Tibial artery (tissue), 4 donors: ENCODE data around the gene RAP1GAP2.

Experiments
- DNase-seq, 2 donors: peaks; one replicate each; pipeline ENCODE4 v3.0.0-alpha.2; 2019
- H3K27ac ChIP-seq, 2 donors: fragments of 200-600 bp; sonication (generic) in 1 of 2; 1 replicate in 1 of 2; 2 replicates in 1 of 2; pipeline ENCODE4 v1.5.1; 2018 to 2019; ENCODE audit warnings: mild to moderate bottlenecking in 1 of 2
- H3K27me3 ChIP-seq, 2 donors: fragments of 200-600 bp; sonication (generic) in 1 of 2; one replicate each; pipeline versions ENCODE4 v1.5.1 to v1.6.0; 2016 to 2019
- H3K36me3 ChIP-seq, 3 donors: fragments of 200-600 bp; sonication (generic) in 2 of 3; one replicate each; pipeline ENCODE4 v1.5.1; 2016 to 2019; ENCODE audit warnings: mild to moderate bottlenecking in 2 of 3
- H3K4me1 ChIP-seq, 4 donors: fragments of 200-600 bp; sonication (generic) in 2 of 4; 1 replicate in 3 of 4; 2 replicates in 1 of 4; pipeline ENCODE4 v1.5.1; 2016 to 2019
- H3K4me3 ChIP-seq, 2 donors: fragments of 200-600 bp; sonication (generic) in 1 of 2; 1 replicate in 1 of 2; 2 replicates in 1 of 2; pipeline ENCODE4 v1.5.1; 2018 to 2019; ENCODE audit warnings: mild to moderate bottlenecking in 2 of 2
- H3K9me3 ChIP-seq, 3 donors: fragments of 200-600 bp; sonication (generic) in 1 of 3; one replicate each; pipeline ENCODE4 v1.5.1; 2016 to 2019
- intact Hi-C: fragments of 100-400 bp; cut with DNase I; formaldehyde crosslinking; loops from one replicate; pipeline ENCODE4 v1.15.0; 2023; ENCODE audit warnings: low total_unique reads
- TF ChIP-seq, protein P1 (sequence below), 2 experiments: fragments of 200-600 bp in 1 of 2; fragments of 450-650 bp in 1 of 2; IDR thresholded peaks; one replicate each; pipeline ENCODE4 v1.5.1; 2017 to 2019; ENCODE audit warnings: antibody characterized with exemption in 2 of 2, mild to moderate bottlenecking in 1 of 2, moderate library complexity in 1 of 2

Gene RAP1GAP2

DNA sequence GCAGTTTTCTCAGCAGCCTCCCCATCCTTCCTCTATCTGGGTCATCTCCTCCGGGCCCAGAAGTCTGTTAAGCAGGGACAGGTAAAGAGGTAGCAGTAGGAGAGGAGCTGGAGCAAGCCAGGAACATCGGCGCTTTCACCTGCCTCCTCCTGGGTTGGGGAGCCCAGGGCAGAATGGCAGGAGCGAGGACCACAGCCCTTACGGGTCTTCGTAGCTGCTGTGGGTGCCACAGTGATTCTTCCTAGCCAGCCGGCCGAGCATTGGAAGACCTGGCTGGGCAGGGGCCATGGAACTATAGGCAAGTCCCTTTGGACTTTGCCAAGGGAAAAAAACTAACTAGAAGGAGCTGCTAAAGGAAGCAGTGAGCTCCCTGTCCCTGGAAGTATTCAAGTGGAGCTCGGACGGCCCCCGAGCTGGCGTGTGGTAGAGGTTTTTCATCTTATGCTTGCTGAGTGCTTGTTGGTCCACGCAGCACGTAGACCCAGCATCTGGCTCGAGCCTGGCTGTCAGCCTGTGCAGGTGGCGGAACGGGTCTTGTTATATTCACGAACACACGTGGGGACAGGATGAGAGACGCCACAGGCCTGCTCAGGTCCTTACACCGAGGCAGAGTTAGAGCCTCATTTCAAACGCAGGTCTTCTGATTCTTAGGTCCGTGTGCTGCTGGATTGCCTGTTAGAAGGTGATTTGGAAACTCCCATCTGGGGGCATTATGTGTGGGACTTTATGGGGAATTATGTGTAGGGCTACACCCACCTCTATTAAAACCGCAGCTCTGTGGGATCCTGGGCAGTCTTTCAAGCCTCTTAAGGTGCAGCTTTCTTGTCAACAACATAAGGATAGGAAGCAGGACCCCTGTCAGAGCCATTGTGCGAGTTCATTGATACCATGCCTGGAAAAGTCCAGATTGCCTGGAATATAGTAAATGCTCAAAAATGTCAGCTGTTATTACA lies 212.4 kb downstream of the RAP1GAP2 start:
- no peak overlapping the region for H3K4me3 ChIP-seq
- DNase-seq, result no peak
- intact Hi-C loops, result no loop called here

DNA sequence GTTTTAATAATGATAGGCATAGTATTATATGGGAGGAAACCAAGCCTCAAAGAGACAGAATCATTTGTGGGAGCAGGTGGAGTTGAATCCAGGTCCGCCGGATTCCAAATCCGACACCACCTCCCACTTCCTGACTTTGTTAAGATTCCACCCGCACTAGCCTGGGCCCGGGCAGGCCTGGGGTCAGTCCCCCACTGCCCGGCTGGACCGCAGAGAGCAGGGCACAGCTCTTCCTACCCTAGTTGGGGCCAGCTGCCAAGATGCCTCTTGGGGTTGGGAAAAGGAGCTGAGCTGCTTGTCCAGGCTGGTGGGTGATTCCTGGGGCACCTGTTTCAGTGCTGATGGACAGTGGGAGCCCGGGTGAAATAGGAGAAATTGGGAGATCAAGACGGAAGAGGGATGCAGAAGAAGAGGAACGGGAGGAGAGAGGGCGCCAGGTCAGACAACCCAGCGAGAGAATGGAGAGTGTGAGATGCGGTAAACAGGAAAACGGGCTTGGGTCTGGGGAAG lies 213.2 kb downstream of the RAP1GAP2 start:
- Histone ChIP-seq H3K9me3 (no peaks in the 10 kb centered on the region), H3K4me1 (peaks cover 3 to 12% (median 9%) of the 10 kb centered on the region in 4 donors), H3K4me3 (no peak overlapping the region), H3K27ac (no peak overlapping the region), H3K27me3 (no peaks in the 10 kb centered on the region), H3K36me3 (no peaks in the 10 kb centered on the region)
- DNase-seq, result no peak
- intact Hi-C loops, result no loop called here
- TF ChIP-seq, protein P1, sequence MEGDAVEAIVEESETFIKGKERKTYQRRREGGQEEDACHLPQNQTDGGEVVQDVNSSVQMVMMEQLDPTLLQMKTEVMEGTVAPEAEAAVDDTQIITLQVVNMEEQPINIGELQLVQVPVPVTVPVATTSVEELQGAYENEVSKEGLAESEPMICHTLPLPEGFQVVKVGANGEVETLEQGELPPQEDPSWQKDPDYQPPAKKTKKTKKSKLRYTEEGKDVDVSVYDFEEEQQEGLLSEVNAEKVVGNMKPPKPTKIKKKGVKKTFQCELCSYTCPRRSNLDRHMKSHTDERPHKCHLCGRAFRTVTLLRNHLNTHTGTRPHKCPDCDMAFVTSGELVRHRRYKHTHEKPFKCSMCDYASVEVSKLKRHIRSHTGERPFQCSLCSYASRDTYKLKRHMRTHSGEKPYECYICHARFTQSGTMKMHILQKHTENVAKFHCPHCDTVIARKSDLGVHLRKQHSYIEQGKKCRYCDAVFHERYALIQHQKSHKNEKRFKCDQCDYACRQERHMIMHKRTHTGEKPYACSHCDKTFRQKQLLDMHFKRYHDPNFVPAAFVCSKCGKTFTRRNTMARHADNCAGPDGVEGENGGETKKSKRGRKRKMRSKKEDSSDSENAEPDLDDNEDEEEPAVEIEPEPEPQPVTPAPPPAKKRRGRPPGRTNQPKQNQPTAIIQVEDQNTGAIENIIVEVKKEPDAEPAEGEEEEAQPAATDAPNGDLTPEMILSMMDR (IDR thresholded peaks at IDR 0.05), result no peak

More for the DNA sequence above, 212.4 kb downstream of the RAP1GAP2 start:
- Histone ChIP-seq H3K27me3 (no peaks in the 10 kb centered on the region), H3K27ac (no peak overlapping the region), H3K4me1 (peaks cover 6 to 21% (median 14%) of the 10 kb centered on the region in 4 donors), H3K9me3 (no peaks in the 10 kb centered on the region), H3K36me3 (no peaks in the 10 kb centered on the region)
- TF ChIP-seq, protein P1 (IDR thresholded peaks at IDR 0.05), result no peak

DNA sequence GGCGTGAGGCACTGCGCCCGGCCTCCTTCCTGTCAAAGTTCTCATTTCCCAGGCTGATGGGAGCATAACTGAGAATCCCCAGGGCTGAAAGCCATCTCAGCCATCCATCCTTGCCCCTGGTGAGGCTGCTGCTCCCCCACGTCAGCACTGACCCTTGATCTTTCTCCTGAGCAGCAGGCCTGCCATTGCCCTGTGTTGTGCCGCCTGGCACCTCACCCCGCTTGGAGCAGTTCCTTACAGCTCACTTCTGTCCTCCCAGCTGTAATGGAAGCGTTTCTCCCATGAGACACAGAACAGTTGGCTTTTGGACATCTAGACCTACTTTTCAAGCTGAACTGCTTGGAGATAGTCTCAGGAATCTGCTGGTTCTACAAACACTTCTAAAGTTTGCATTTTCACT lies 215.7 kb downstream of the RAP1GAP2 start:
- Histone ChIP-seq H3K27me3 (no peaks in the 10 kb centered on the region), H3K27ac (no peak overlapping the region), H3K9me3 (no peaks in the 10 kb centered on the region), H3K36me3 (peaks cover 0 to 8% (median 0%) of the 10 kb centered on the region in 3 donors), H3K4me1 (no peaks in the 10 kb centered on the region), H3K4me3 (no peak overlapping the region)
- DNase-seq, result no peak
- intact Hi-C loops, result loop anchor here (5.0 kb wide), 1 partner anchor 185 kb away; no protein-coding TSS in a partner anchor
- TF ChIP-seq, protein P1 (IDR thresholded peaks at IDR 0.05), result no peak

DNA sequence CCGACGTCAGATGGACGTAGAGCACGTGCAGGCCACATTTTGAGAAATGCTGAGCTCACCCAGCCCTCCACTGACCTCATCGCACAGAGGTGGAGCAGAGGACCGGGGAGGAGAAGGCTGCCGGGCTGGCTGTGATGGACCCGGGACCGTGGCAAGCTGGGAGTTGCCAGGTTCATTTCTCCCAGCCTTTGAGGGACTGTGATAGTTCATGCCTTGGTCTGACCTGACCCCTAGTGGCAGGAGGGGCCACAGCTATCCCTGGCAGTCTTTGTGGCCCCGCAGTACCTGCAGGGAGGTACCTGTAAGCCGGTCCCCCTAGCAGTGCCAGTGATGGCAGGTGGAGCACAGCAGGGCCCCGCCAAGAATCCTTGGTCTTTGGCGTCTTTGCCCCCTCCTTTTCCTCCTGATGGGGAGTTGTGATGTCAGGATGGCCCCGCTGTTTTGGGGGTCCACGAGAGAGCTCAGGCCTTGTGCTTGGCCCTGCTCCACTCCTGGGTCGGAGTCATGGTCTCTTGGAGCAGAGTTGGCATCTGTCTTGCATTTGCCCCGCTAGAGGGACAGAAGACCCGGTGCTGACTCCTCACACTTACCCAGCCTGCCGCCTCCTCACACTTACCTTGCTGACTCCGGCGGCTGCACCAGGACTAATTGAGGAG lies 216.8 kb downstream of the RAP1GAP2 start:
- H3K4me3 ChIP-seq, result no peak overlapping the region
- intact Hi-C loops, result loop anchor here (5.0 kb wide), 1 partner anchor 186 kb away; no protein-coding TSS in a partner anchor
- TF ChIP-seq, protein P1 (IDR thresholded peaks at IDR 0.05), result peak; percentile 78 to 86
- no peaks in the 10 kb centered on the region for H3K4me1 ChIP-seq
- H3K27ac ChIP-seq, result no peak overlapping the region
- peaks cover 0 to 19% (median 0%) of the 10 kb centered on the region in 3 donors for H3K36me3 ChIP-seq
- H3K27me3 ChIP-seq, result no peaks in the 10 kb centered on the region
- DNase-seq, result peak in 1 of 2 donors; percentile 60
- no peaks in the 10 kb centered on the region for H3K9me3 ChIP-seq

DNA sequence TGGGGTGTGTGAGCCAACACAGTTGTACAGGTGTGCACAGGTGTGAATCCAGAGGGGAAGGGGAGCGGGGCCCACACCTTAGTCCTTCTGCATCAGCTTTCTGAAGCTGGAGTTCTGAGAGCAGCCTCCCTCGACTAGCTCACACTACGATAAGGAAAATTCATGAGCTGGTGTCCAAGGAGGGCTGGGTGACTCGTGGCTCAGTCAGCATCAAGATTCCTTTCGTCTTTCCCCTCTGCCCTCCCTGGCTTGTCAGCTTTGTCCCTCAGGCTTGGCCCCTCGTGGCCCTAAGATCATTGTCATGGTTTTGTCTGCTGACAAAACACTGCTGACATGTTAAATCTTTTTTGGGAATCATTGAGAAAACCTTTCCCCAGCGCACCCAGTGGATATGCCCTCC lies 219.7 kb downstream of the RAP1GAP2 start:
- intact Hi-C loops, result no loop called here
- no peaks in the 10 kb centered on the region for H3K4me1 ChIP-seq
- H3K36me3 ChIP-seq, result peaks cover 0 to 37% (median 0%) of the 10 kb centered on the region in 3 donors
- DNase-seq, result no peak
- H3K27me3 ChIP-seq, result no peaks in the 10 kb centered on the region
- TF ChIP-seq, protein P1 (IDR thresholded peaks at IDR 0.05), result no peak
- no peak overlapping the region for H3K4me3 ChIP-seq
- H3K27ac ChIP-seq, result no peak overlapping the region
- no peaks in the 10 kb centered on the region for H3K9me3 ChIP-seq
